DND-41 (cell line): Measurements from ENCODE around the gene RBMS3.

Experiments
- ATAC-seq: fragments of 200-7000 bp; cut with Tn5 transposase; 3 replicates; pipeline ENCODE4 v1.9.1; 2021; ENCODE audit warnings: low read depth; ENCODE audit not compliant: insufficient read depth
- DNase-seq: peaks from one replicate; pipeline ENCODE4 v3.0.0-alpha.2; 2020
- H2AFZ ChIP-seq: 2 replicates; pipeline ENCODE4 v1.6.0; 2012; ENCODE audit warnings: low read depth, low read length
- H3K27ac ChIP-seq: 2 replicates; pipeline ENCODE4 v1.5.1; 2012; ENCODE audit warnings: low read length, inconsistent platforms
- H3K27me3 ChIP-seq: fragments of 200-600 bp; sonication (generic); 2 replicates; pipeline ENCODE4 v1.6.0; 2012; ENCODE audit warnings: low read length, mild to moderate bottlenecking, inconsistent platforms; ENCODE audit not compliant: insufficient read depth, poor library complexity
- H3K36me3 ChIP-seq: 2 replicates; pipeline ENCODE4 v1.5.1; 2012; ENCODE audit warnings: low read length, inconsistent platforms; ENCODE audit not compliant: insufficient read depth
- H3K4me1 ChIP-seq: 2 replicates; pipeline ENCODE4 v1.5.1; 2012; ENCODE audit warnings: mild to moderate bottlenecking, low read length; ENCODE audit not compliant: insufficient read depth
- H3K4me2 ChIP-seq: 2 replicates; pipeline ENCODE4 v1.6.0; 2012; ENCODE audit warnings: mild to moderate bottlenecking, moderate library complexity, low read length, inconsistent platforms; ENCODE audit not compliant: insufficient read depth
- H3K4me3 ChIP-seq, 2 experiments: fragments of 200-600 bp in 1 of 2; shearing (Covaris generic) in 1 of 2; 2 replicates each; pipeline ENCODE4 v1.5.1; 2012 to 2016; ENCODE audit warnings: inconsistent platforms in 2 of 2, low read length in 2 of 2, mild to moderate bottlenecking in 2 of 2, low read depth in 1 of 2, moderate library complexity in 1 of 2
- H3K79me2 ChIP-seq: 2 replicates; pipeline ENCODE4 v1.6.0; 2012; ENCODE audit warnings: low read length, inconsistent platforms; ENCODE audit not compliant: insufficient read depth
- H3K9ac ChIP-seq: 2 replicates; pipeline ENCODE4 v1.6.0; 2012; ENCODE audit warnings: low read depth, mild to moderate bottlenecking, inconsistent platforms, low read length, moderate library complexity
- H3K9me3 ChIP-seq: 2 replicates; pipeline ENCODE4 v1.5.1; 2012; ENCODE audit warnings: low read length, moderate library complexity, mild to moderate bottlenecking, inconsistent platforms; ENCODE audit not compliant: insufficient read depth, severe bottlenecking
- H4K20me1 ChIP-seq: 2 replicates; pipeline ENCODE4 v1.6.0; 2012; ENCODE audit warnings: low read length; ENCODE audit not compliant: insufficient read depth
- CTCF ChIP-seq: IDR thresholded peaks from 2 replicates; pipeline ENCODE4 v1.5.1; 2012; ENCODE audit warnings: borderline replicate concordance, low read length, moderate library complexity, mild to moderate bottlenecking; ENCODE audit not compliant: poor library complexity, severe bottlenecking; ENCODE audit errors: extremely low read depth
- EZH2 ChIP-seq: IDR thresholded peaks from 3 replicates; pipeline ENCODE4 v1.6.1; 2012; ENCODE audit warnings: borderline replicate concordance, low read depth, mild to moderate bottlenecking, moderate library complexity, low read length, inconsistent platforms; ENCODE audit not compliant: severe bottlenecking

Gene RBMS3

GRCh38 chr3:29697989-29698388 lies 417.1 kb downstream of the RBMS3 start:
- no peak overlapping the region for H3K4me3 ChIP-seq
- H2AFZ ChIP-seq = no peak overlapping the region
- H3K79me2 ChIP-seq = no peaks in the 10 kb centered on the region
- no peaks in the 10 kb centered on the region for H3K9me3 ChIP-seq
- no peak overlapping the region for H3K4me2 ChIP-seq
- H4K20me1 ChIP-seq = no peaks in the 10 kb centered on the region
- H3K27me3 ChIP-seq = no peaks in the 10 kb centered on the region
- H3K9ac ChIP-seq = no peak overlapping the region
- H3K27ac ChIP-seq = no peak overlapping the region
- no peak for ATAC-seq
- DNase-seq = no peak
- no peaks in the 10 kb centered on the region for H3K4me1 ChIP-seq
- TF ChIP-seq CTCF (no peak), EZH2 (no peak)
- H3K36me3 ChIP-seq = no peaks in the 10 kb centered on the region

GRCh38 chr3:29700256-29700655 lies 419.4 kb downstream of the RBMS3 start:
- Histone ChIP-seq H3K4me1 (no peaks in the 10 kb centered on the region), H3K4me3 (no peak overlapping the region), H3K4me2 (no peak overlapping the region), H3K27me3 (no peaks in the 10 kb centered on the region), H3K79me2 (no peaks in the 10 kb centered on the region), H3K36me3 (no peaks in the 10 kb centered on the region), H4K20me1 (no peaks in the 10 kb centered on the region), H3K9ac (no peak overlapping the region), H3K27ac (no peak overlapping the region), H2AFZ (no peak overlapping the region), H3K9me3 (no peaks in the 10 kb centered on the region)
- ATAC-seq (no peak), DNase-seq (no peak)
- TF ChIP-seq EZH2 (no peak), CTCF (no peak)

- H3K27ac ChIP-seq = no peak overlapping the region
- no peaks in the 10 kb centered on the region for H3K36me3 ChIP-seq
- DNase-seq (no peak), ATAC-seq (no peak)
- H3K9ac ChIP-seq = no peak overlapping the region
- no peaks in the 10 kb centered on the region for H4K20me1 ChIP-seq
- H3K27me3 ChIP-seq = no peaks in the 10 kb centered on the region
- H3K4me1 ChIP-seq = no peaks in the 10 kb centered on the region
- no peak overlapping the region for H3K4me2 ChIP-seq
- TF ChIP-seq EZH2 = no peak
- TF ChIP-seq CTCF = no peak
- no peaks in the 10 kb centered on the region for H3K9me3 ChIP-seq
- no peaks in the 10 kb centered on the region for H3K79me2 ChIP-seq
- H2AFZ ChIP-seq = no peak overlapping the region
- H3K4me3 ChIP-seq = no peak overlapping the region
Measured at GRCh38 chr3:29701326-29701983, 420.6 kb downstream of the RBMS3 start.
